ENCODE results near the gene ADAM10. TPM values are rescaled to one million over a fixed set of nuclear protein-coding genes. Genes with fewer than 3 reads are reported as not detected.

Gene ADAM10
- total RNA-seq, 1 experiment from 2014 or later, result 133 TPM

DNA sequence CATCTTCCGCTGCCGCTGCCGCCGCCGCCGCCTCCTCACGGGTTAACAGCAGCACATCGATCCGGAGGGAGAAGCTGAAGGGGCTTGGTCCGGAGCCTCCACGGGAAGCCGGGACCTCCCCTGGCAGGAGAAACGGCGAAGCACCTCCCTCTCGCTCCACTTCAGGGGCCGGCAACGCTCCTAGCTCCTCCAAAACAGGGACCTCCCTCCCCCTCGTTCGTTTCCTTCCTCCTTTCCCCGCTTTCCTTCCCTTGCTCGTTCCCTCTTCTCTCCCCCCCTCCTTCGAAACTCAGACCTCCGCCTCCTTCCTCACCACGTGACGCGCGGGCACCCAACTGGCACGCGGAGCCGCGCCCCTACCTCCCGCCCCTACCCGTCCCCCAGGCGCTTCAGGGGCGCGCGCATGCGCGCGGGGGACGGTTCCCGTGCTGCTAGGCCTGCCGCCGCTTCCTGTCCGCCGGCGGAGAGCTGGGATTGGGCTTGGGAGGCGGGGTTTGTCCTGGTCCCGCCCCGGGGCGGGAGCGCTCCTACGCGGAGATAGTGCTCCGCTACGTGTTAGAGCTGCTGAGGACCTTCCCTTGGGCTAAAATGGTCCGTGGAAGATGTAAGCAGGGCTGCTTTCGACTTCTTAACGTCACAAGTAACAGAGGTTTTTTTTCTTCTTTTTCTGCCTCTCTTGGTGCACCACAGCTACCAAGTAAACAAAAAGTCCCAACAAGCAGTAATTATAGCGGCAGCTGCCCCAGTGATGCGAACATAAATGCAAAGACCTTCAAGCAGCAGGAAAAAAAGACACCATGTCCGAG, at the start of gene ADAM10 (continued):
- 0 out of 2 replicates have a peak, but pooled peaks have one; percentile 50 for TF ChIP-seq FOXP1 (CRISPR knock-in tag; IDR thresholded peaks at IDR 0.05; ENCODE audit: borderline replicate concordance)
- no peak for TF ChIP-seq SMAD3 (CRISPR knock-in tag; IDR thresholded peaks at IDR 0.05; ENCODE audit: borderline replicate concordance)
- TF ChIP-seq ZNF317 (CRISPR knock-in tag; IDR thresholded peaks at IDR 0.05; ENCODE audit: borderline replicate concordance, low read depth), result no peak
- no peak for TF ChIP-seq ESRRA (CRISPR knock-in tag; IDR thresholded peaks at IDR 0.05; ENCODE audit: borderline replicate concordance)
- 0 out of 2 replicates have a peak, but pooled peaks have one; percentile 8 for TF ChIP-seq HMGA2 (CRISPR knock-in tag; IDR thresholded peaks at IDR 0.05)
- TF ChIP-seq, protein P1, sequence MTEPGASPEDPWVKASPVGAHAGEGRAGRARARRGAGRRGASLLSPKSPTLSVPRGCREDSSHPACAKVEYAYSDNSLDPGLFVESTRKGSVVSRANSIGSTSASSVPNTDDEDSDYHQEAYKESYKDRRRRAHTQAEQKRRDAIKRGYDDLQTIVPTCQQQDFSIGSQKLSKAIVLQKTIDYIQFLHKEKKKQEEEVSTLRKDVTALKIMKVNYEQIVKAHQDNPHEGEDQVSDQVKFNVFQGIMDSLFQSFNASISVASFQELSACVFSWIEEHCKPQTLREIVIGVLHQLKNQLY (CRISPR knock-in tag; IDR thresholded peaks at IDR 0.05), result no peak
- no peak for TF ChIP-seq GRHL2 (CRISPR knock-in tag; IDR thresholded peaks at IDR 0.05; ENCODE audit: insufficient replicate concordance, severe bottlenecking)
- TF ChIP-seq GABPB1 (CRISPR knock-in tag; IDR thresholded peaks at IDR 0.05), result no peak
- TF ChIP-seq HMGXB4 (CRISPR knock-in tag; IDR thresholded peaks at IDR 0.05), result no peak
- TF ChIP-seq ATF1 (CRISPR knock-in tag; IDR thresholded peaks at IDR 0.05), result no peak
- TF ChIP-seq NR1H2 (CRISPR knock-in tag; IDR thresholded peaks at IDR 0.05), result no peak
- TF ChIP-seq NFE2L1 (CRISPR knock-in tag; IDR thresholded peaks at IDR 0.05), result peak; percentile 70; the same call in 1 of the 2 replicates
- TF ChIP-seq, protein P2, sequence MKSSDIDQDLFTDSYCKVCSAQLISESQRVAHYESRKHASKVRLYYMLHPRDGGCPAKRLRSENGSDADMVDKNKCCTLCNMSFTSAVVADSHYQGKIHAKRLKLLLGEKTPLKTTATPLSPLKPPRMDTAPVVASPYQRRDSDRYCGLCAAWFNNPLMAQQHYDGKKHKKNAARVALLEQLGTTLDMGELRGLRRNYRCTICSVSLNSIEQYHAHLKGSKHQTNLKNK (CRISPR knock-in tag; IDR thresholded peaks at IDR 0.05), result no peak
- TF ChIP-seq MXD4 (CRISPR knock-in tag; IDR thresholded peaks at IDR 0.05; ENCODE audit: borderline replicate concordance), result no peak
- no peak for TF ChIP-seq E2F4 (CRISPR knock-in tag; IDR thresholded peaks at IDR 0.05; ENCODE audit: borderline replicate concordance, low read depth)
- no peak for TF ChIP-seq IRF2 (CRISPR knock-in tag; IDR thresholded peaks at IDR 0.05; ENCODE audit: borderline replicate concordance, low read depth)
- TF ChIP-seq ELF4 (CRISPR knock-in tag; IDR thresholded peaks at IDR 0.05; ENCODE audit: low read depth), result no peak
- peak; percentile 57; the same call in 1 of the 2 replicates for TF ChIP-seq TEAD1 (CRISPR knock-in tag; IDR thresholded peaks at IDR 0.05)
- TF ChIP-seq, protein P3, sequence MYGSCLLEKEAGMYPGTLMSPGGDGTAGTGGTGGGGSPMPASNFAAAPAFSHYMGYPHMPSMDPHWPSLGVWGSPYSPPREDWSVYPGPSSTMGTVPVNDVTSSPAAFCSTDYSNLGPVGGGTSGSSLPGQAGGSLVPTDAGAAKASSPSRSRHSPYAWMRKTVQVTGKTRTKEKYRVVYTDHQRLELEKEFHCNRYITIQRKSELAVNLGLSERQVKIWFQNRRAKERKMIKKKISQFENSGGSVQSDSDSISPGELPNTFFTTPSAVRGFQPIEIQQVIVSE (CRISPR knock-in tag; IDR thresholded peaks at IDR 0.05; ENCODE audit: borderline replicate concordance), result no peak
- no peak for TF ChIP-seq ZNF671 (CRISPR knock-in tag; IDR thresholded peaks at IDR 0.05)
- no peak for TF ChIP-seq JUN (CRISPR knock-in tag; IDR thresholded peaks at IDR 0.05)
- TF ChIP-seq RORB (CRISPR knock-in tag; IDR thresholded peaks at IDR 0.05), result no peak
- TF ChIP-seq PREB (CRISPR knock-in tag; IDR thresholded peaks at IDR 0.05; ENCODE audit: borderline replicate concordance), result no peak
- TF ChIP-seq, protein P4, sequence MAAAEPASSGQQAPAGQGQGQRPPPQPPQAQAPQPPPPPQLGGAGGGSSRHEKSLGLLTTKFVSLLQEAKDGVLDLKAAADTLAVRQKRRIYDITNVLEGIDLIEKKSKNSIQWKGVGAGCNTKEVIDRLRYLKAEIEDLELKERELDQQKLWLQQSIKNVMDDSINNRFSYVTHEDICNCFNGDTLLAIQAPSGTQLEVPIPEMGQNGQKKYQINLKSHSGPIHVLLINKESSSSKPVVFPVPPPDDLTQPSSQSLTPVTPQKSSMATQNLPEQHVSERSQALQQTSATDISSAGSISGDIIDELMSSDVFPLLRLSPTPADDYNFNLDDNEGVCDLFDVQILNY (CRISPR knock-in tag; IDR thresholded peaks at IDR 0.05), result no peak
- no peak for TF ChIP-seq OVOL2 (CRISPR knock-in tag; IDR thresholded peaks at IDR 0.05; ENCODE audit: borderline replicate concordance)
- no peak for TF ChIP-seq NR2C2 (CRISPR knock-in tag; IDR thresholded peaks at IDR 0.05)
- TF ChIP-seq ZNF263 (CRISPR knock-in tag; IDR thresholded peaks at IDR 0.05; ENCODE audit: low read depth), result no peak
- no peak for TF ChIP-seq TEAD4 (CRISPR knock-in tag; IDR thresholded peaks at IDR 0.05)
- no peak for TF ChIP-seq CBFB (CRISPR knock-in tag; IDR thresholded peaks at IDR 0.05; ENCODE audit: low read depth)
- peak; percentile 97 for TF ChIP-seq USF1 (CRISPR knock-in tag; IDR thresholded peaks at IDR 0.05)
- no peak for TF ChIP-seq CREB1 (CRISPR knock-in tag; IDR thresholded peaks at IDR 0.05)
- TF ChIP-seq NR3C1 (CRISPR knock-in tag; conservative IDR thresholded peaks at IDR 0.05; ENCODE audit: low read depth), result no peak
